Measurements from ENCODE around the gene NBPF4.
"Not testable (repeated sequence)": the region's sequence is repeated elsewhere in the genome, so short reads cannot be mapped to it uniquely, and the experiment has no call there.

The NBPF4 gene

DNA sequence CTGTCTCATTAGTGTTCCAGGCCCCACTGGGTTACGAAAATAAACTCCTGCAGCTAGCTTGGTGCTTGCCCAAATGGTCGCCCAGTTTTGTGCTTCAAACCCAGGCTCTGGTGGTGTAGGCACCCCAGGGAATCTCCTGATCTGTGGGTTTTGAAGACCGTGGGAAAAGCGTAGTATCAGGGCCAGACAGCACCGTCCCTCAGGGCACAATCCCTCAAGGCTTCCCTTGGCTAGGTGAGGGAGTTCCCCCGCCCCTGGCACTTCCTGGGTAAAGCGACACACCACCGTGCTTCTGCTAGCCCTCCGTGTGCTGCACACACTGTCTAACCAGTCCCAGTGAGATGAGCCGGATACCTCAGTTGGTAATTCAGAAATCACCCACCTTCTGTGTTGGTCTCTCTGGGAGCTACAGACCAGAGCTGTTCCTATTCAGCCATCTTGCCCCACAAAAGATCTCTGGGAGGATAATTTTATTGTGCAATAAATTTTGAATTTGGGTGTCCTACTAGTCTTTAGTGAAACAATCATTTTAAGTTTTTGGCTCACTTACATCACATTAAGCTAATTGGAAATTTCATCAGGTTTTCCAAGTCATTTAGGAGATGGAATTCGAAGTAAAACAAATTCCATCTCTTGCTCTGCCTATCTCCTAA, 34.3 kb downstream of the NBPF4 start:
- no peak for DNase-seq (ENCODE audit: low spot score)

DNA sequence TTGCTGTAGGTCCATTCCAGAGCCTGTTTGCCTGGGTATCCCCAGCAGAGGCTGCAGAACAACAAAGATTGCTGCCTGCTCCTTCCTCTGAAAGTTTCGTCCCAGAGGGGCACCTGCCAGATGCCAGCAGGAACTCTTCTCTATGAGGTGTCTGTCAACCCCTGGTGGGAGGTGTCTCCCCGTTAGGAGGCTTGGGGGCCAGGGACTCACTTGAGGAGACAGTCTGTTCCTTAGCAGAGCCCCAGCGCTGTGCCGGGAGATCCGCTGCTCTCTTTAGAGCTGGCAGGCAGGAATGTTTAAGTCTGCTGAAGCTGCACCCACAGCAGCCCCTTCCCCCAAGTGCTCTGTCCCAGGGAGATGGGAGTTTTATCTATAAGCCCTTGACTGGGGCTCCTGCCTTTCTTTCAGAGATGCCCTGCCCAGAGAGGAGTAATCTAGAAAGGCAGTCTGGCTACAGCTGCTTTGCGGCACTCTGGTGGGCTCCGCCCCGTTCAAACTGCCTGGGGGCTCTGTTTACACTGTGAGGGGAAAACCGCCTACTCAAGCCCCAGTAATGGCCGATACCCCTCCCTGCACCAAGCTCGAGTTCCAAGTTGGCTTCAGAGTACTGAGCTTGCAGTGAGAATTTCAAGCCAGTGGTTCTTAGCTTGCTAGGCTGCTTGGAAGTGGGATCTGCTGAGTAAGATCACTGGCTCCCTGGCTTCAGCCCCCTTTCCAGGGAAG, 35.0 kb downstream of the NBPF4 start:
- DNase-seq (ENCODE audit: low spot score), result no peak

DNA sequence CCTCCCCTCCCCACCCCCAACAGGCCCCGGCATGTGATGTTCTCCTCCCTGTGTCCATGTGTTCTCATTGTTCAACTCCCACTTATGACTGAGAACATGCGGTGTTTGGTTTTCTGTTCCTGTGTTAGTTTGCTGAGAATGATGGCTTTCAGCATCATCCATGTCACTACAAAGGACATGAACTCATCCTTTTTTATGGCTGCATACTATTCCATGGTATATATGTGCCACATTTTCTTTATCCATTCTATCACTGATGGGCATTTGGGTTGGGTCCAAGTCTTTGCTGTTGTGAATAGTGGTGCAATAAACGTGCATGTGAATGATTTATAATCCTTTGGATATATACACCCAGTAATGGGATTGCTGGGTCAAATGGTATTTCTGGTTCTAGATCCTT, 40.3 kb downstream of the NBPF4 start:
- not testable (repeated sequence) for DNase-seq (ENCODE audit: low spot score)

- no peak for DNase-seq (ENCODE audit: low spot score)
Measured at GRCh38 chr1:108201687-108202086, 42.2 kb downstream of the NBPF4 start.

DNA sequence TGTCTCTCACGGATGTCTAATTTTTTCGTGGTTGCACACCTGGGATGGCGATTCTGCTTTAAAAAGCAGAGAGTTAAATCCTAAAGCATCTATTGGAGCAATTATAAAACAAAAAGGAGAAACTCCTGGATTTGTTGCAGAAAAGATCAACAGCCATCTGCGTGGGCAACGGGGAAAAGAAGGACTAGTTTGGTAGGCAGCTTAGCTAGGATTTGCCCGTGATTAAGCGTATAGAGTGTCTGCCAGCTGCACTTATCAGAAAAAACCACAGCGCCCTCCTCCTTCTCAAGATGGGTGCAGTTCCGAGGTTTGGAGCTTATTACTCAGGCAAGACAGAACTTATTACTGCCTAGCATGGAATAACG, 43.2 kb downstream of the NBPF4 start:
- peak; percentile 82 for DNase-seq (ENCODE audit: low spot score)

DNA sequence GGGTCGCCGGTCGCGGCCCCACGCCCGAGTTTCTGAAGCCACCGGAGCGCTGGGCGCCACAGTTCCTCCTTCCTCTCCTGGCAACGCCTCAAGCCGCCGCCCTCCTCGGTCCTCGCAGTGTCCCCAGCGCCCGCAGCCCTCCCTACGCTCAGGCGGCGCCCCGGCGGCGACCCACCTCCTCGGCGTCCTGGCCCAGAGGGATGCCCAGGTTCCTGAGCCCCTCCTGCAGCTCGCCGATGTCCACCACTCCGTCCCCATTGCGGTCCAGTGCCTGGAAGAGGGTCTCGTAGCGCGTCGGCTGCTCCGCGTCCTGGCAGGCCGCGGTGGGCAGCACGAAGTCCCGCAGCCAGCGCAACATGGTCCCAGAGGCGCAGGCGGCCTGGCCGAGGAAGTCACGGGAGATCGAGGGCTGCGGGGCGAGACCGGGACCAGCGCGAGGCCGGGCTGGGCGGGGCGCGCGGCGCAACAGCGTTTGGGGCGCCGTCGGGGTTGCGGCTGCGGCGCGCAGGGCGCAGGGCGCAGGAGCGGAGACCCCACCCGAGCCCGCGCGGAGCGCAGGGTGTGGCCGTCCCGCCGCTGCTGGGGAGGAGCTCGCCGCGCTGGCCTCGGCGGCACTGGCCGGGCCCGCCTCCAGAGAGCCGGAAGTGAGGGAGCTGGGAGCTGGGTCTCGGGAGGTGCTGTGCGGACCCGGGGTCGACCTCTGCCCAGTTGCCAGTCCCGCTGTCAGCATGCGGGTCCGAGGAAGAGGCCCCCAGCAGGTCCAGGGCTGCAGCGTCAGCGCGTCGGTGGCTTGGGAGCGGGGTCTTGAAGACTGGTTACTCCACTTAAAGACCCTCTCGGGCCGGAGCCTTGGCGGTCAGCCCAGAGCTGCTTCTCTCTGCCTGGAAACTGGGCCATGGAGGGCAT, 43.8 kb downstream of the NBPF4 start, which contains the start of gene SLC25A24:
Gene SLC25A24 (minus strand): TSS at position 563 of the 906 bp plus-strand sequence. CDS start 205 bp downstream, at position 358.
- peak; percentile 97 for DNase-seq (ENCODE audit: low spot score)

DNA sequence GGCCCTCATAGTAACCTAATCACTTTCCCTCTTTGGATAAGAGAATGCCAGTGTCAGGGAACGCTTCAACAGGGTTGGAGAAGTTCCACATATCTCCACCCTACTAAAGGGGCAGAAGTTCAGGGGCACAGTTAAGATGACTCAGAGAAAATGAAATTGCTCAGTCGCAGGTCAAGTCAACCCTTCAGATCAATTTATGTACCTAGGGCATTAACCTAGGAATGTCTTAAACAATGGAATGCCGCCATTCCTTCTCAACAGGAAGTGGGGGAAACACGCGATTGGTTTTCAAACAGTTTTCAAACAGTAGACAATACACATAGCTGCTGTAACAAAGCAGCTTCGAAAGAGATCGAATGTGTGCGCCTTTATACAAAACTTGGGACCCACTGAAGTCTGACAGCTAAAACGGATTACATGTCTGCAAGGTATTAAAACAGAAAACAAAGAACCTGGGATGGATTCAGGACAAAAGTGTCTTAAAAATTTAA, 44.6 kb downstream of the NBPF4 start:
- peak; percentile 35 for DNase-seq (ENCODE audit: low spot score)

DNA sequence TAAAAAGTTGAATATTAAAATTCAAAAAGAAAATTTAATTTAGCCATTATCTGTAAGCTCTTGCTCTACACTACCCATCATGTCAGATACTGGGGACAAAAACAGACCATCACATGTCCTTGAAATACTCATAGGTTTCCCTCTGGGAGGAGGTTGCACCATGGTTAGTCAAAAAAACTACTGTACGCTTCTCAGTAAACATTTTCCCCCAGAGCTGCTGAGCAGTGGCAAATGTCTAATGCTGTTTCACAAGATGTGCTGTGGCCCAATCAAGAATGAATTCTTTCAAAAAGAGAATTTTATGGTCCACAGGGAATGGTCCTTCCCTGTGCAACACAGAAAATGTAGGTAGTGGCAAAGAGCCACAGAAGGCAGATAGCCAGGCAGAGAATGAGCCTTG, 49.8 kb downstream of the NBPF4 start:
- no peak for DNase-seq (ENCODE audit: low spot score)

GRCh38 chr1:108193333-108193732, 50.5 kb downstream of the NBPF4 start:
- DNase-seq (ENCODE audit: low spot score), result no peak

- no peak for DNase-seq (ENCODE audit: low spot score)
Measured at GRCh38 chr1:108192581-108192980, 51.3 kb downstream of the NBPF4 start.

DNA sequence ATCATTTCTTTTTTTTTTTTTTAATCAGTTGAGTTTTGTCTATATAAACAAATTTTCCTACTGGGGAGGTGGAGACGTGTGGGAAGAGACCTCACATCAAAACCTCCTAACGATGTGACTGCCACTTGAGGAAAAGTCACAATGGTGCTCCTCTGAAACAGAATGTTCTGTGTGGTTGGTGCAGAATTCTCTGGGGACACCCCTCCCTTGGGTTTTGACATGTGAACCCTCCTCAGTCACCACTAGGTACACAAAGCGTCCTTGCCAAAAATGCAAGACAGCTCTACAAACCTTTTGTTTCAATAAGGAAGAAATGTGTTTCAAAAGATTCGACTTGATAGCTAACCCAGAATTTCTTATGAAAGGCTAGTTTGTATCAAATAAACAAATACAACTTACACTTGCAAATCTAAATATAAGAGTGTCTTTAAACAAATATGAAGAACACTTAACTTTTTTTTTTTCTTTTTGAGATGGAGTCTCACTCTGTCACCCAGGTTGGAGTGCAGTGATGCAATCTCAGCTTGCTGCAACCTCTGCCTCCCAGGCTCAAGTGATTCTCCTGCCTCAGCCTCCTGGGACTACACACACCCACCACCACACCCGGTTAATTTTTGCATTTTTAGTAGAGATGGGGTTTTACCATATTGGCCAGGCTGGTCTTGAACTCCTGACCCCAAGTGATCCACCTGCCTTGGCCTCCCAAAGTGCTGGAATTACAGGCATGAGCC, 53.0 kb downstream of the NBPF4 start:
- no peak for DNase-seq (ENCODE audit: low spot score)

DNA sequence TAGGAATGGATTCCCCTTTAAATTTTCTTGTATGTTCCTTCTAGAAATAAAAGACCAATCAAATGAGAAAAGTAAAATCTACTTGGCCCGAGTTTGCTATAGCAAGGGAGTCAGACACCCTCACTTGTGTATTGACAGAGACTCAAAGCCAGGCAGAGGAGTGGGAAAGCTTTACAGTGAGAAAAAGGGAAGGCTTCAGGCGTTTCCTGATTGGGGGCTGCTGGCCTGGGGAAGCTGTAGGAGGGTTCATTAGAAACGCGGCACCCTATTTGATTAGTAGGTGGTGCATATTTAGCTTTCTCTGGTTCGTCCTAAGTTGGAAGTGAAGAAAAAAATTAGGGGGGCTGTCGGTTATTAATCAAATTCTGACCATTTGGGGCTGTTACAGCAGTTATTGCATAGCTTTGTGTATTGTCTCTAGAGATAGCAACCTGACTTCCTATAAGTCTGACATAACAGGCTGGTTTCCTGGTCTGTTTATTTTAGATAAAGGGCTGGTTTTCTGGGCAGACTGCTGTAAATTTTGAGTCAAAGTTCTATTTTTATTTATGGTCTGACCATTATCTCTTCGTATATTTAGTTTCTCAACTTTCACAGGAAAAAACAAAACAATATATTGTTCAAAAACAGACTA, 53.8 kb downstream of the NBPF4 start:
- DNase-seq (ENCODE audit: low spot score), result no peak

GRCh38 chr1:108188801-108189200, 55.1 kb downstream of the NBPF4 start:
- no peak for DNase-seq (ENCODE audit: low spot score)

DNA sequence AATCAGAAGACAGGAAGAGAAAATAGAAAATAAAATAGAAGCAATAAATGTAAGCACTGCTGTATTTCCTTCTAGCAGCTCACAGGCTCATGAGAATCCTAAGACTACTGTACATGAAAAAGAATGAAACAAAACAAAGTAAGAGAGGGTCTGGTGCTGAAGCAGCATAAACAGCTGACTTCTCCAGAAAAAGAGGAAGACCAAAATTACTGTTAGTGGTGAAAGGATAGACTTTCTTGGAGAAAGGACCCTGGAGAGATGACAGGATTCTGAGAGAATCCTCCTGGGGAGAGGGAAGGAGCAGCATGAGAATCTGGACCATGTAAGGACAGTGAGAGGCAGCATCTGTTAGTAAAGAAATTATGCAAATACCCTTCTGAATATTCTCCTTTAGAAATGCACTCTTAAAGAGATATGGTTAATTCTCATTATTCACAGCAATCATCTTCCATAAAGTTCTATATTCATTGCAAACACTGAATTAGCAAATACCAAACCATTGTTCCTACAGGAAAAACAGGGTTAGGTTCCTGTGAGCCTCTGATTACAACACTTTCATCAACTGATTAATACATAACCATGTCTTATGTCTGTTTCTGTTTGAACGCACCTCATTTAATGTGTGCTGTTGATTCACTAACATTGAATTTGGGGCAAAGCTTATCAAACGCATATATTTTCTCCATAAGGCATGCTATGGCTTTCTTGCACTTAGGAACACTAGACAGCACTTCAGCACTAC, 60.7 kb downstream of the NBPF4 start:
- DNase-seq (ENCODE audit: low spot score), result no peak

DNA sequence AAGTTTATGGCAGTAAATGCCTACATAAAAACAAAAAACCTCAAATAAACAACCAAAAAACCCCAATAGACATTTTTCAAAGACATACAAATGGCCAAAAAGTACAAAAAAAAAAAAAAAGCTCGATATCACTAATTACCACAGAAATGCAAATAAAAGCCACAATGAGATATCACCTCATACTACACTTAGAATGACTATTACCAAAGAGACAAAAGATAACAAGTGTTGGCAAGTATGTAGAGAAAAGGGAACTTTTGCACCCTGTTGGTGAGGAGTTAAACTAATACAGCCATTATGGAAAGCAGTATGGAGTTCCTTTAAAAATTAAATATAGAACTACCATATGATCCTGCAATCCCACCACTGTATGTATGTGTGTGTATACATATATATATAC, 64.9 kb downstream of the NBPF4 start:
- no peak for DNase-seq (ENCODE audit: low spot score)
